AG09309 (cell line): Measurements from ENCODE around the gene POLD4.
A peak's percentile ranks its signal among the peaks of the same experiment; 100 is the strongest.

Source experiments
- DNase-seq: peaks from one replicate; pipeline ENCODE4 v3.0.0-alpha.2; 2010; ENCODE audit warnings: low read depth
- H3K4me3 ChIP-seq: 2 replicates; pipeline ENCODE4 v1.5.1; 2011; ENCODE audit warnings: mild to moderate bottlenecking, low read depth, low read length, moderate library complexity; ENCODE audit not compliant: control insufficient read depth
- CTCF ChIP-seq: IDR thresholded peaks from 2 replicates; pipeline ENCODE4 v1.5.1; 2011; ENCODE audit warnings: mild to moderate bottlenecking, low read depth, low read length, inconsistent platforms; ENCODE audit not compliant: insufficient read depth, control insufficient read depth; ENCODE audit errors: missing control alignments

POLD4 gene

GRCh38 chr11:67349928-67350465, 3.3 kb downstream of the POLD4 start:
- H3K4me3 ChIP-seq, result no peak overlapping the region
- DNase-seq, result no peak
- no peak for TF ChIP-seq CTCF

- TF ChIP-seq CTCF, result no peak
- no peak for DNase-seq
- no peak overlapping the region for H3K4me3 ChIP-seq
Measured at GRCh38 chr11:67349457-67349856, 3.9 kb downstream of the POLD4 start.

- no peak overlapping the region for H3K4me3 ChIP-seq
- no peak for TF ChIP-seq CTCF
- DNase-seq, result no peak
Measured at GRCh38 chr11:67349036-67349435, 4.3 kb downstream of the POLD4 start.

- no peak for DNase-seq
- H3K4me3 ChIP-seq, result no peak overlapping the region
- no peak for TF ChIP-seq CTCF
Measured at GRCh38 chr11:67347964-67348749, 5.2 kb downstream of the POLD4 start.

- H3K4me3 ChIP-seq, result no peak overlapping the region
- TF ChIP-seq CTCF, result peak; percentile 86
- peak; percentile 44 for DNase-seq
Measured at GRCh38 chr11:67345920-67346819, 7.2 kb downstream of the POLD4 start.

- H3K4me3 ChIP-seq, result no peak overlapping the region
- TF ChIP-seq CTCF, result no peak
- DNase-seq, result no peak
Measured at GRCh38 chr11:67345247-67345919, 8.0 kb downstream of the POLD4 start.
